GM18861 (cell line): ENCODE data around the gene GPR152.

Source experiments
- ATAC-seq: cut with Tn5 transposase; IDR thresholded peaks from one replicate; pipeline ENCODE4 v1.9.1; 2021; ENCODE audit not compliant: unreplicated experiment

GPR152 gene, protein sequence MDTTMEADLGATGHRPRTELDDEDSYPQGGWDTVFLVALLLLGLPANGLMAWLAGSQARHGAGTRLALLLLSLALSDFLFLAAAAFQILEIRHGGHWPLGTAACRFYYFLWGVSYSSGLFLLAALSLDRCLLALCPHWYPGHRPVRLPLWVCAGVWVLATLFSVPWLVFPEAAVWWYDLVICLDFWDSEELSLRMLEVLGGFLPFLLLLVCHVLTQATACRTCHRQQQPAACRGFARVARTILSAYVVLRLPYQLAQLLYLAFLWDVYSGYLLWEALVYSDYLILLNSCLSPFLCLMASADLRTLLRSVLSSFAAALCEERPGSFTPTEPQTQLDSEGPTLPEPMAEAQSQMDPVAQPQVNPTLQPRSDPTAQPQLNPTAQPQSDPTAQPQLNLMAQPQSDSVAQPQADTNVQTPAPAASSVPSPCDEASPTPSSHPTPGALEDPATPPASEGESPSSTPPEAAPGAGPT

DNA sequence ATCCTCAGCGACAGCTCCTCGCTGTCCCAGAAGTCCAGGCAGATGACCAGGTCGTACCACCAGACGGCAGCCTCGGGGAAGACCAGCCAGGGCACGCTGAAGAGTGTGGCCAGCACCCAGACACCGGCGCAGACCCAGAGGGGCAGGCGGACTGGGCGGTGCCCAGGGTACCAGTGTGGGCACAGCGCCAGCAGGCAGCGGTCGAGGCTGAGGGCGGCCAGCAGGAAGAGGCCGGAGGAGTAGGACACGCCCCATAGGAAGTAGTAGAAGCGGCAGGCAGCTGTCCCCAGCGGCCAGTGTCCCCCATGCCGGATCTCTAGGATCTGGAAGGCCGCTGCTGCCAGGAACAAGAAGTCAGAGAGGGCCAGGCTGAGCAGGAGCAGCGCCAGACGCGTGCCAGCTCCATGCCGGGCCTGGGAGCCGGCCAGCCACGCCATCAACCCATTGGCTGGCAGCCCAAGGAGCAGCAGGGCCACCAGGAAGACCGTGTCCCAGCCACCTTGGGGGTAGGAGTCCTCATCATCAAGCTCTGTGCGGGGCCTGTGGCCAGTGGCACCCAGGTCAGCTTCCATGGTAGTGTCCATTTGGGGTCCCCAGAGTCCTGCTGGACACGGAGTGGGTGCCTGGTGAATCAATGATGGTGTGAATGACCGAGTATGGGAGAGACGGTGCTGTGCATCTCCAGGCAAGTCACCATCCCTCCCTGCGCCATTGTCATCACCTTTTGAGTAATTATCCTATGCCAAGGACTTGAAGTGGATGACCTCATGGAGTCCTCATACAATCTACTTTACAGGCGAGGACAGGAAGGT, at the start of gene GPR152:
GPR152 (minus strand) TSS at position 589 of the 812 bp plus-strand sequence; CDS start at position 584, 5 bp downstream.
- ATAC-seq, result no peak

DNA sequence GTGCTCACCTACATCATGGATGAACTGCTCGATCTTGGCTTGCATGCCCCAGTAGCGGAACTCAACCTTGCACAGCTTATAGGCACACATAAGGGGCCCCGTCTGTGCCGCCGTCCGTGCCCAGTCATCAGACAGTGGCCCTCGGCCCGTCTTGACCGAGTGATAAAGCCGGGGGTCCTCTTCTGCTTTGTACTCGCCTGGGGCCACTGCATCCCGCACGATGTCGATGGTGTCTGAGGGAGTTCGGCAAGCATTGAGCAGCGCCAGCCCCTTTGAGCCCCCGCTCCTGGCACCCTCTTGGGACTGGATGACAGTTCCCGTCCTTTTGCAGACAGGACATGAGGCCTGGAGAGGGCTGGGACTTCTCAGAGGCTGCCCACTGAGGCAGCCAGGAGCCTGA, 49.3 kb upstream of the GPR152 start:
- ATAC-seq, result no peak

DNA sequence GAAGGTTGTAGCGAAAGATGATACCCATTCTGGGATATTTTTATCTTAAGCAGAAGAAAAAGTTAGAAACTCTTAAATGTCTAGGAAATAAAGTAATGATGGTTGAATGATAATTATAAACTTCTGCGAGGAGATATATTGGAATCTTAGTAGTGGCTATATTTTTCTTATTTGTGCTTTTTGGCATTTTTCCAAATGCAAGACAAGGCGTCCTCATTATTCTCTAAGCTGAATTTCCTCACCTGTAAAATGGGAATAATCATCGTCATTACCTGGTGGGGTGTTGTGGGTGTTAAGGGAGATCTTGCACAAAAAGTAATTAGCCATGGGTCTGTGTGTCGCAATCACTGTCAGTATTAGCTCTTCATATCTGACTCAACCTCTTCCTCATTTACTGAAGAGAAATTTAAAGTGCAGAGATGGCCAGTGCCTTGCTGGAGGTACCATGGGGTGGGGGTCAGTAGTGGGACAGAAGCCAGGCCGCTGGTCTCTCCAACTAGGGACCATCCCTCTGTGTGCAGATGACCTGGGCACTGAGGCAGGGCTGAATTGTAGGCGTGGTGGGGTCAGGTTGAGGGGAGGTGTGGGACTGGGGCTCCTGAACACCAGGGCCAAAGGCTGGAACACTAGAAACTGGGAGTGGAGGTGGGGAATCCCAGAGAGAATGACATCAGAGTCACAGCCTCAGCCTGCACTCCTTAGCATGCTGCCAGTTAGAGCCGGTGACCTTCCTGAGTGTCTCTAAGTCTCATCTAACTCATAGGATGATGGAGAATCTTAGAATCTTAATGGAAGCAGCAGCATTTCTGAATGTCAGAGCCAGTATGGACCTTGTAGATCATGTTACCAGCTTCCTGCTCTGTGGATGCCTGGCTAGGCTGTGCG, 48.5 kb upstream of the GPR152 start:
- ATAC-seq, result no peak

DNA sequence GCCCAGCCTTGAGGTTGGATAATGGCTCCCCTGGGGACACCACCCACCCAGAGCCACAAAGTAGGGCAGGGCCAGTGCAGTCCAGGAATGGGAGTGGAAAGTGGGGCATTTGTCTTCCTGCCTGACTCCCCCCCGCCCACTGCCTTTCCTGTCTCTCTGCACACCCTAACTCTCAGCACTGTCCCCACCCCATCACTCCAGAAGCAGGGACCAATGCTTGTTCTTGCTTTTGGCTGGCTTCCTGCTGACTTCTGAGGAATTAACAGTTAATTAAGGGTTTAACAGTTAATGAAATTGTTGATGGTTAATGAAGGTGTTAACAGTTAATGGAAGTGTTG, 47.9 kb upstream of the GPR152 start:
- ATAC-seq, result no peak

DNA sequence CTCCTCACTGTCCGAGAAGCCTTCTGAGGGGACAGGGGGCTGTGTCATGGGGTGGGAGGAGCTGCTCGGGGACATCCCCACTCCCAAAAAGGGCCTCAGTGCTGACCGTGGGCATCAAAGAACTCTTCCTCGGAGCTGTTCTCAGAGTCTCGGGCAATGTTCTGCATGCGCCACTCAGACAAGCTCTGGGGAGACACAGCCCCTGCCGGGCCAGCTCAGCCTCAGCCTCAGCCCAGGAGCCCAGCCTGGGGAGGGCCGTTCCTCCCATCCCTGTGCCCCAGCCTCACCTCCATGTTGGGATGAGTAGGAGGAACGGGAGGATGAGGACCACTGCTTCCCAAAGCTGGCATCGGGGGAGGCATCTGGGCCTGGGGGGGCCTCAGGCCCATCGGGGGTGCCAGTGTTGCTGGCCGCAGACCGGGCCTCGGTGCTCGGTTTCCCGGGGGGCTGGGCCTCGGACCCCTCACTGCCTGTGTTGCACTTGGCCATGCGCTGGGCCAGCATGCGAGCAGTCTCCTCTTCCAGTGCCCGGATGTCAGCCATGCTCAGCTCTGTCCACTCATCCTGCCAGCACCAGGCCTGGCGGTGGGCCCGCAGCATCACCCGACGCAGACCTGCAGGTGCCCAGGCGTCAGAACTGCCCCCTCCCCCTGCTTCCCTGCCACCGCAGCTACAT, 47.4 kb upstream of the GPR152 start:
- no peak for ATAC-seq

DNA sequence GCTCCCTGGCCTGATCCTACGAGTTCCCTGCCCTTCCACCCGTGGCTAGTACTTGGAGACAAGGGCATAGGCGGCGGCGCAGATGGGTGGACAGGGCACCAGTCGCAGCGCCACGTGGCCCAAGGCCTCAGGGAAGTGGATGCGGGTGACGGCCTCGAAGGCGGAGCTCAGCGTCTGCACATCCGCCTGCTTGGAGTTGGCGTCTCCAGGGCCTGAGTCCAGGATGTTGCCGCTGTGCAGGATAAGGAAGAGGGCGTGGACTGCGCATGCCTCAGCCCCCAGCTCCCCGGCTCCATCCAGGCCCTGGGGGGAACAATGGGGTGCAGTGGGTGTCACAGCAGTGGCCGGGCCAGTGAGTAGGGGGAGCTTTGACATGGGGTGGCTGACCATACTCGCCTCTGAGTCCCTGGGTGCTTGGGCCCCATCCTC, 46.0 kb upstream of the GPR152 start:
- no peak for ATAC-seq

DNA sequence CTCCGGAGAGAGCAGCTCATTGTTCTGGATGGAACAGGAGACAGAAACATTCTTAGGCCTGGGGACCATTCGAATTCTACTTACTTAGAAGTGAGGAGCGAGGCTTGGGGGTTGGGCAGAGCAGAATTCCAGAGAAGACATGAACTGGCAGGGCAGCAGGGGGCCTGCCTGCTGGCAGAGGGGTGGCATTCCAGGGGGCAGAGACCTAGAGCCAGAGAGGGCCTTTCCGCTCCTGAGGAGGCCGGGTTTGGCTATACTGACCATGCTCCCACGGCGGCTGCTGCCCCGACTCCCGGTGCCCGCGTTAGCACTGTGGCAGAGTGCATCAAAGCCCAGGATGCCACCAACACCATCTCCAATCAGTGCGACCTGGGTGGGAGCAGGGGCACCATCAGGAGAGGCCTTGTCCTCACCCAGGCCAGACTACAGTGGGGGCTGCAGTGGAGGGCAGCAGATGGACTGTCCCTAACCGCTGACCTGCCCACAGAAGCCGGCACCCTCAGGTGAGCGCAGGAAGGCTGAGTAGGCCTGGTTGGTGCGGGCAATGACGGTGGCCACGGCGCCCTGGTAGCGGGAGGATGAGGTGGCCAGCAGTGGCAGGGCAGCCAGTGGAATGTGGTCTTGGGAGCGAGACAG, 45.2 kb upstream of the GPR152 start:
- no peak for ATAC-seq

DNA sequence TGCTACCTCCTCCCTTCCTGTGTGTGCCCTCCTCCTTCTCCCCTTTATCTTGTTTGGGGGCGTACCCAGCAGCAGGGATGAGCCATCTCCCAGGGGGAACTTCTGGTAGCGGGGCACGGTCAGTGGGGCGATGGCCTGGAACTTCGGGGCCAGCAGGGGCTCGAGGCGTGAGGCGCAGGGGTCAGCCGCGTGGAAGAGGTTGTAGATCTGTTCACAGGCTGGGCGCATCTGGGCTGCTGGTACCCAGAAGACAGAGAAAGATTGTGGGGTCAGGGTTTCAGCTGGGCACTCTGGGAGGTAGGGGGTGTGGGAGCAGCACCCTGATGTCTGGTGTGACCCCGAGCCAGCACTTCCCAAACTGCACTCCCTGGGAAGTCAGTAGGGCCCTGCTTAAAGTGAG, 43.6 kb upstream of the GPR152 start:
- no peak for ATAC-seq

DNA sequence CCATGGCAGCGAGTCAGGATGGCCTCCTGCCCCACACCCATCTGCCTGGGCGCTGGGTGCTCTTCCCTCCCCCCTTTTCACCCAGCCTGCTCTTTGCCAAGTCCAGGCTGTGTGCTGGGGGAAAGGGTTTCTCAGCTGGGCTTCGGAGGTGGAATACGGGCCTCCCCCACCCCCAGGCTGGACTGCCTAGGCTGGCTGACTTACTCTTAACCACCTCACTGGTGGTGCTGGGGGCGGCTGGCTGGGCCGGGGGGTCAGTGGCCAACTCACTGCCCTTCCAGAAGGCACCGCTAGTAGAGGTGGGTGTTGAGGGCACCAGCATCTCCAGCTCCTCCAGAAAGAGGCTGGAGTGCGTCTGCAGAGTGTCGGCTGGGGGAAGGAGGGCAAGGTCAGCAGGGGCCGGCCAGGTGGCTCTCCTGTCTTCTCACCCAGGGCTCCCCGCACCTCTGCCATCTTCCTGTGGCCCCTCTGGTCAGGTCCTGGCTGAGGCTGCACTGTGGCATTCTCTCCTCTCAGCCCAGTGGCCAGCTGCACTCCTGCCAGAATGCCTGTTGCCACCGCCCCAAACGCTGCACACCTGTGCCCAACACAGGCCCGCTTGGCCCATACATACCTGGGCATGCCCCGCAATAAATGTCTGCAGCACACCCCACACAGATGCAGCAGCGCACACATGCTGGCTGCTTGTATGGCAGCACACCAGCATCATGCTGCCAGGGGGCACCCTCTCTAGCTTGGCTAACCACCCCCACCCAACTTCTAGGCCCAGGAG, 42.9 kb upstream of the GPR152 start:
- no peak for ATAC-seq

DNA sequence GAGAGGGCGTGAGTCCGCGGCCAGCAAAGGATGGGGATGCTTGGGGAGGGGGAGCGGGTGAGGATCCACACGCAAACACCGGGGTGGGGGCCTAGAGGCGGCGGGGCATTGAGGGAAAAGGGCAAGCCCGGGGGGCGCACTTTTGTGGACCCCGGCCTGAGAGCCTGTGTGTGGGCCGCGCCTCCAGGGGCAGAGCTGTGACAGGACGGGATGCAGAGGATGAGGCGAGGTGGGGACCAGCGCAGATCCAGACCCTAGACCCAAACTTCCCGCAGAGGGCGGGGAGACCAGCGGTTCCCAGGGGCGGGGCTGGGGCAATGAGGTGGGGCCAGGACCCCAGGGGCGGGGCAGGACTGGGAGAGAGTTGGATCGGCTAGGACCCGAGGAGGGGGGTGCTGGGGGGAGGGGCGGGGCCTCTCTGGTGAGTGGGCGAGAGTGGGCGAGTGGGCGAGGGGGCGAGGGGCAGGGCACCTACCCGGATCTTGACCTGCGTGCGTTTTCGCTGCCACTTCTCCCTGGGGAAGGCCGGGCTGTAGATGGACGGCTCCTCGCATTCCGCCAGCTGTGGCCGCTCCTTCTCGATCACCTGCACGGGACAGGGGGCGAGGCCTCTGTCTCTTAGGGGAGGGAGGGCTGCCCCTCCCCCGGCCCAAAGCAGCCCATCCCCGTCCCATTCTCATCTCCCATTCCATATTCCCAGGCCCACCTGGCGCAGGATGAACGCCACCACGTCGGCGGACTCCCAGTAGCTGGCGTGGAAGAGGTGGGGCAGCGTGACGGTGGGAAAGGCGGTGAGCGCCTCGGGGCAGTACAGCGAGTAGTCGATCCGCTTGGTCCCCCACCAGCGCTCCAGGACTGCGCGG, 42.1 kb upstream of the GPR152 start:
- ATAC-seq, result no peak

DNA sequence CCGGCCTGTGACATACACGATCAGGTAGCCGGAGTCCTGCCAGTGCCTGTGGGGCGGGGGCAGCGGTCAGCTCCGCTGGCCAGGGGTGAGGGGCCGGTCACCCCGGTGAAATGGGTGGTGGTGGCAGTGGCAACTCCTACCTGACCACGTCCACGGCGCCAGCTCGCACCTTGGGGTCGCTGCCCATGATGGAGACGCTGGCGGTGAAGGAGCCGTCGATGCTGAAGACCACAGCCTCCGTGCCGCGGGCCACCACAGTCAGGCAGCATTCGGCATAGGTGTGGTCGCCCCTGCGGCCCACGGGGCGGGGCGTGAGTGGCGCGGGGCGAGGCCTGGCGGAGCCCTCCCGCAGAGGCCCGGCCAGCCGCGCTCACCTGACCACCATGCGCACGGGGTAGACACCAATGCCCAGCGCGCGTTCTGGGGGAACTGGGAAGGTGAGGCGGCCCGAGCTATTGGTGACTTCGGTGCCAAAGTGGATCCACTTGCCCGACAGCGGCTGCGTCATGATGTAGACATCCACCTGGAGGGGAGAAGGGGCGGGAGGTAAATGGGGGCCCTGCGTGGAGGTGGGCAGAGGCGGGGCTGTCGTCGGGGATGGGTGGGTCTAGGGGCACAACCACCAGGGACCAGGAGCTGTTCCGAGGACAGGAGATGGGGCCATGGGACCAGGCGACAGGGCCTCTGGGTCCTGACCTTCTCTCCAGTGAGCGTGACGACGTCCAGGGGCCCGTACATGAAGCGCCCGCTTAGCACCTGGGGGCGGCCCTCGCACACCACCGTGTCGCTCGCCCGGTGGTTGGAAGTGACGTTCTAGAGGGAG, 41.2 kb upstream of the GPR152 start:
- ATAC-seq, result no peak

DNA sequence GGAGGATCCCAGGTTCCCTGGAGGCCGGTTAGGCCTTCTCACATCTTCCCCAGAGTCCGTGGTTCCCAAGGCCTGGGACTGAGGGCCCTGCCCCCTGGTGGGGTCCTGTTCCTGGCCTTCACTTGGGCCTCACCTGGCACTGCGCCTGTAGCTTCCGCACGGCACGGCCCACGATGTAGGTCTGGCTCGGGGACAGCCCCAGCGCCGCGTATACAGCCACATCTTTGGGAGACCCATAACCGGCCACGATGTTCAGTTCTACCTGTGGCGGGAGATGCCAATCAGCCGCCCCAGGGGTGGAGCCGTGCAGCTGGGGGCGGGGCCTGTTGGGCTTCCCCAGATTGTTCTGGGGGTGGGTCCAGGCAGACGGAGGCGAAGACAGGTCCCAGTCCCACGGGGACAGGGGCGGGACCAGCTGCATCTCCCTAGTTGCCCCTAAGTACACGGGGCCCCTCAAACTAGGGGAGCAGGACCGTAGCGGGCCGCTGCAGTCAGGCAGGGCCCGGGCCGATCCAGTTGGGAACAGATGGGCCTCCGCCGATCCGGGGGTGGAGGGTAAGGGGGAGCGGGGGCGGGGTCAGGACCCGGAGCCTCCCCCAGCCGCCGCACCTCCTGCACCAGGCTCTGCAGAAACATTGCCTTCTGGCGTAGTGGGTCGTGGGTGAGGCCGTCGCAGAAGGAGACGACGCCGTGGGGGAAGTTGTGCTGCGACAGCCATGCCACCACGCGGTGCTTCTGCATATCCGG, 40.4 kb upstream of the GPR152 start:
- ATAC-seq, result no peak

DNA sequence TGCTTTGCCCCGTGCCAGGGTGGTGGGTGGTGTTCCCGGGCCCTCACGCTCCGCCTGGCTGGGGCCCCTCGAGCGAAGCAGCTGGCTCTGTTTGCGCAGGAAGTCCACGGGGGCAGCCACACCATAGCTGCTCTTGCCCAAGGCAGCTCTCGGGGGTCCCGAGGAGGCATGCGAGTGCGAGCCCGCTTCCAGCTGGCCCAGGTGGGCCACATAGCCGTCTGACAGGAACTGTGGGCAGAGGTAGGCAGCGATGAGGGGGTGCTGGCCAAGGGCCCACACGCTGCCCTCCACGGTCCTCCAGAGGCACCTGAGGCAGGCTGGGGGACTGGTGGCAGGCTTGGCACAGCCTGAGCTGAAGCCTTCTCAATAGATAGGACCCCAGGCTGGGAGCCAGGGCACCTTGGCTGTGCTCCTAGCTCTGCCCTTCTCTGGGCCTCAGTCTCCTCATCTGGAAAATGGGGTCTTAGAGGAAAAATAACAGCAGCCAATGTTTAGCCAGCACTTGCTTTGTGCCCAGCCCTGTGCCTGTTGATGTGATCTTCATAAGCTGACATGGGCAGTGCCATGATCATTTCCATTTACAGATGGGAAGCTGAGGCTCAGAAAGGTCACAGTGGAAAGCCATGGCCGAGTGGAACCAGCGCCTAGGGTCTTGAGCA, 39.7 kb upstream of the GPR152 start:
- ATAC-seq, result no peak

DNA sequence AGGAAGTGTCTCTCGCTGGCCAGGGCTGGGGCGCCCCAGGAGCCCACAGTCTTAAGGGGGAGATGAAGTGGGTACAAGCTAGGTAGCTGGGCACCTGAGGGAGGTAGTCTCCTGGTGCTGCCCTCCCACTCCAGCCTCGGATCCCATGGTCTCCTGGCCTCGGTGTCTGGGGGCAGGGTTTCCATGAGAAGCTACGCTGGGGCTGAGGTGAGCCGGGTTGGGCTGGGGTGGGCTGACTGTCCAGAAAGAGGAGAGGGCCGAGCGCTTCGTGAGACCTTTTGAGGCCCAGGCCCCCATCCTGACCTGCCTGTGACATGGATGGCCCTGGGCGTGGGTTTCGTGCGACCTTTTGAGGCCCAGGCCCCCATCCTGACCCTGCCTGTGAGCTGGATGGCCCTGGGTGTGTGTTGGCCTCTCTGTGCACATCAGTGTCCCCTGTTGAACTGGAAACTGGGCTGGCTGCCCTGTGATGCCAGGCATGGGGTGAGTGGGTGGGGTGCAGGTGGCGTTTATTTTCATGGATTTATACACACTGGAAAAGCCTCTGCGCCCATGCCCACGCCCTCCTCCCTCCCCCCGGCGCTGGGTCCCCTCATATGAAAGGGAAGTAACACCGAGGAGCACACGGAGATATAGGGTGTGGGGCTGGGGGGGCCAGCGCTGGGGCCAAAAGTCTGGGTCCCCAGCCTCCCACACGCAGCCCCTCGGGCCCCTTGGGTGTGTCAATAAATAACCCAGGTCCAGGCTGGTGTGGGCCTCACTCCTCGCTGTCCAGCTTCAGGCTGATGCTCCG, 38.9 kb upstream of the GPR152 start:
- no peak for ATAC-seq

DNA sequence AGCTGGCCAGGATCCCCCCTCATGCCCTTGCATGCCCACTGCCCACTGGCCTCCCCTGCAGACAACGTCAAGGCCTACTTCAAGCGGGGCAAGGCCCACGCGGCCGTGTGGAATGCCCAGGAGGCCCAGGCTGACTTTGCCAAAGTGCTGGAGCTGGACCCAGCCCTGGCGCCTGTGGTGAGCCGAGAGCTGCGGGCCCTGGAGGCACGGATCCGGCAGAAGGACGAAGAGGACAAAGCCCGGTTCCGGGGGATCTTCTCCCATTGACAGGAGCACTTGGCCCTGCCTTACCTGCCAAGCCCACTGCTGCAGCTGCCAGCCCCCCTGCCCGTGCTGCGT, 38.2 kb upstream of the GPR152 start:
- ATAC-seq, result no peak
